A549 (cell line): Measurements from ENCODE around the gene RPL9. TPM values are rescaled to one million over a fixed set of nuclear protein-coding genes. Genes with fewer than 3 reads are reported as not detected.

Experiments used
- ATAC-seq, 2 experiments: fragments of 200-7000 bp in 1 of 2; fragments of >200 bp in 1 of 2; cut with Nextera tagmentation in 1 of 2; cut with Tn5 transposase in 1 of 2; 3 replicates each; pipeline versions ENCODE4 v1.8.0 to v1.9.1; 2018 to 2020; ENCODE audit warnings: mild to moderate bottlenecking in 1 of 2, moderate library complexity in 1 of 2
- CTCF ChIA-PET: fragments of 300-600 bp; sonication (Branson Sonifier 250); formaldehyde crosslinking; extraction: SDS; loops from one replicate; lab custom pipeline; 2021; ENCODE audit warnings: antibody characterized with exemption, inconsistent platforms; lab: Yijun Ruan, JAX
- POLR2A ChIA-PET: fragments of 350-600 bp; formaldehyde crosslinking; extraction: SDS; loops from one replicate; lab custom pipeline; 2021; ENCODE audit warnings: antibody characterized with exemption, inconsistent platforms; lab: Yijun Ruan, JAX
- DNase-seq, 2 experiments: peaks; one replicate each; pipeline versions ENCODE4 v3.0.0 to v3.0.0-alpha.2; 2011 to 2016; ENCODE audit warnings: low read depth in 1 of 2, low spot score in 1 of 2
- FAIRE-seq: peaks from 2 replicates; lab custom pipeline; 2011; peaks lifted over from hg19 to GRCh38; lab: Jason Lieb, UNC
- H3K27ac ChIP-seq, 2 experiments: fragments of >200 bp; sonication (Bioruptor Twin); formaldehyde crosslinking; 3 replicates each; pipeline ENCODE4 v1.5.1; 2016 to 2017
- H3K4me1 ChIP-seq: fragments of >200 bp; sonication (Bioruptor Twin); formaldehyde crosslinking; 3 replicates; pipeline ENCODE4 v1.6.1; 2016
- H3K4me2 ChIP-seq: fragments of >200 bp; sonication (Bioruptor Twin); formaldehyde crosslinking; 3 replicates; pipeline ENCODE4 v1.6.1; 2016
- H3K4me3 ChIP-seq: fragments of >200 bp; sonication (Bioruptor Twin); formaldehyde crosslinking; 3 replicates; pipeline ENCODE4 v1.5.1; 2016
- H3K9me3 ChIP-seq: fragments of >200 bp; sonication (Bioruptor Twin); formaldehyde crosslinking; 3 replicates; pipeline ENCODE4 v1.6.1; 2016
- BCL3 ChIP-seq: fragments of >200 bp; sonication (Bioruptor Twin); formaldehyde crosslinking; IDR thresholded peaks from 3 replicates; pipeline ENCODE4 v1.6.1; 2016
- CBX8 ChIP-seq: fragments of 200-600 bp; sonication (generic); IDR thresholded peaks from 2 replicates; pipeline ENCODE4 v1.6.1; 2016
- CTCF ChIP-seq: fragments of >200 bp; sonication (Bioruptor Twin); formaldehyde crosslinking; IDR thresholded peaks from 3 replicates; pipeline ENCODE4 v1.5.1; 2016
- EHMT2 ChIP-seq: fragments of 200-600 bp; sonication (generic); IDR thresholded peaks from 2 replicates; pipeline ENCODE4 v1.6.1; 2016; ENCODE audit warnings: antibody characterized with exemption, low read depth, mild to moderate bottlenecking, moderate library complexity
- FOXS1 ChIP-seq: fragments of 250-450 bp; sonication (Bioruptor Pico); IDR thresholded peaks from 2 replicates; pipeline ENCODE4 v1.5.0; 2020; ENCODE audit warnings: mild to moderate bottlenecking, moderate library complexity
- HDAC2 ChIP-seq: fragments of 200-600 bp; sonication (generic); IDR thresholded peaks from 2 replicates; pipeline ENCODE4 v1.6.1; 2016
- HES2 ChIP-seq: fragments of >200 bp; sonication (Bioruptor Twin); formaldehyde crosslinking; IDR thresholded peaks from 2 replicates; pipeline ENCODE4 v1.6.1; 2016
- HEYL ChIP-seq: fragments of 250-450 bp; sonication (Bioruptor Pico); IDR thresholded peaks from 2 replicates; pipeline ENCODE4 v1.8.0; 2021; ENCODE audit warnings: mild to moderate bottlenecking, moderate library complexity
- HOXB5 ChIP-seq: fragments of 250-450 bp; sonication (Bioruptor Pico); IDR thresholded peaks from 2 replicates; pipeline ENCODE4 v1.5.0; 2020; ENCODE audit warnings: mild to moderate bottlenecking, moderate library complexity
- JUN ChIP-seq, 2 experiments: fragments of >200 bp; sonication (Bioruptor Twin); formaldehyde crosslinking; IDR thresholded peaks; 2 replicates in 1 of 2; 3 replicates in 1 of 2; pipeline ENCODE4 v1.6.1; 2016 to 2017
- KDM5A ChIP-seq: fragments of 200-600 bp; sonication (generic); IDR thresholded peaks from 2 replicates; pipeline ENCODE4 v1.6.1; 2016; ENCODE audit warnings: antibody characterized with exemption, mild to moderate bottlenecking
- NR3C1 ChIP-seq: fragments of >200 bp; sonication (Bioruptor Twin); formaldehyde crosslinking; IDR thresholded peaks from 3 replicates; pipeline ENCODE4 v1.6.1; 2017
- PHF8 ChIP-seq: fragments of 200-600 bp; sonication (generic); IDR thresholded peaks from 2 replicates; pipeline ENCODE4 v1.6.1; 2016; ENCODE audit warnings: low read depth, mild to moderate bottlenecking, antibody characterized with exemption, moderate library complexity, borderline replicate concordance
- POLR2AphosphoS2 ChIP-seq: conservative IDR thresholded peaks from 2 replicates; pipeline ENCODE4 v1.6.1; 2012; ENCODE audit warnings: low read length, improper control_type of control experiment, inconsistent platforms
- RAD21 ChIP-seq, 2 experiments: fragments of >200 bp in 1 of 2; sonication (Bioruptor Twin) in 1 of 2; formaldehyde crosslinking in 1 of 2; IDR thresholded peaks in 1 of 2; conservative IDR thresholded peaks in 1 of 2; 2 replicates in 1 of 2; 3 replicates in 1 of 2; pipeline ENCODE4 v1.6.1; 2012 to 2018; ENCODE audit warnings: inconsistent platforms in 1 of 2
- RCOR1 ChIP-seq: fragments of 150-350 bp; IDR thresholded peaks from 2 replicates; pipeline ENCODE4 v1.6.1; 2014; ENCODE audit warnings: antibody characterized with exemption, low read length, low read depth
- RFX5 ChIP-seq: fragments of 450-650 bp; IDR thresholded peaks from 2 replicates; pipeline ENCODE4 v1.7.1; 2014; ENCODE audit warnings: antibody characterized with exemption, mild to moderate bottlenecking, moderate library complexity
- SMC3 ChIP-seq: fragments of >200 bp; sonication (Bioruptor Twin); formaldehyde crosslinking; IDR thresholded peaks from 3 replicates; pipeline ENCODE4 v1.6.1; 2018; ENCODE audit warnings: inconsistent platforms
- TFCP2L1 ChIP-seq: fragments of 250-450 bp; sonication (Bioruptor Pico); IDR thresholded peaks from 2 replicates; pipeline ENCODE4 v1.5.0; 2021; ENCODE audit warnings: mild to moderate bottlenecking
- TP53 ChIP-seq: fragments of 250-450 bp; sonication (Bioruptor Pico); IDR thresholded peaks from 2 replicates; pipeline ENCODE4 v1.5.0; 2021; ENCODE audit warnings: mild to moderate bottlenecking, moderate library complexity
- USF2 ChIP-seq: fragments of 450-650 bp; IDR thresholded peaks from 2 replicates; pipeline ENCODE4 v1.6.1; 2014; ENCODE audit warnings: antibody characterized with exemption
- WGBS: methylation state at CpG from one replicate; pipeline ENCODE4 v1.1.6; 2017; ENCODE audit errors: missing lambda C conversion rate; 5-methylcytosine and 5-hydroxymethylcytosine counted together
- polyA plus RNA-seq, 4 experiments: library from polyadenylated mRNA; depleted of rRNA in 3 of 4; stranded (reverse); fragments of >200 nt; fragmentation: RNase III in 1 of 4; extraction: RNeasy Plus Mini Kit Qiagen cat#74134 plus additional on column Dnase treatment in 1 of 4; gene quantifications; 2 replicates in 3 of 4; 3 replicates in 1 of 4; pipeline ENCODE4 v1.2.3, GENCODE V29; 2011 to 2017

RPL9 gene
- polyA plus RNA-seq, 2 of the 4 experiments (the other 2 are of a cell fraction) = 786 to 1,263 TPM

DNA sequence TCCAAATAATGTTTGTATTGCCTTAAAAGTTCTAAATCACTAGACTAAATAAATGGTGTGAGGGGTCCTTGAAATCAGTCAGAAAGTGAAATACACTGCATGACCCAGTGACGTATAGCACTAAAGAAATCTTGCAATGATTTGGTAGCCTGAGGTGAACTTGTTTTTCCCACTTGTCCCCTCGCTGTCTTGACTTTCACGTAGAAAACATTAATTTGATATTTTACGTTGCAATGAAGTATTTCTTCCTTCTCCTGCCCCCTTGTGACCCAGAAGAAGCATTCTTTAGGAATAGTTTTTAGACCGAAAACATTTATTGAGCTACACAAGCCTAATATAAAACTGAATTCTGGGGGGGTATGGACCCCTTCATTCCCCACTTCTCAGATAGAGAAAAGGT is 48.3 kb downstream of the RPL9 start:
- Histone ChIP-seq H3K4me3 (no peak overlapping the region), H3K4me1 (peaks cover 27% of the 10 kb centered on the region), H3K9me3 (no peaks in the 10 kb centered on the region), H3K4me2 (peak overlapping the region; percentile 42), H3K27ac (no peak overlapping the region)
- ATAC-seq (no peak; a peak in 2 of 6 replicates), DNase-seq (peak in 1 of 2 experiments; percentile 36), FAIRE-seq (no peak)
- ChIA-PET POLR2A (no interaction called here), CTCF (interaction anchor here (0.7 to 1.1 kb wide), 3 partner anchors 107 to 606 kb away, joined by 3 read pairs; partner anchors contain the start of gene TLR1)
- 33% methylated on average over 5 of the region's 5 CpGs for WGBS
- TF ChIP-seq CTCF (peak; percentile 28), SMC3 (peak; percentile 41; the same call in 1 of the 3 replicates), RAD21 (conservative IDR thresholded peaks at IDR 0.05 in 1 of 2, IDR thresholded peaks at IDR 0.05 in 1 of 2) (peak; percentile 37 to 53; a peak in 4 of 5 replicates), HOXB5 (CRISPR knock-in tag) (no peak)

DNA sequence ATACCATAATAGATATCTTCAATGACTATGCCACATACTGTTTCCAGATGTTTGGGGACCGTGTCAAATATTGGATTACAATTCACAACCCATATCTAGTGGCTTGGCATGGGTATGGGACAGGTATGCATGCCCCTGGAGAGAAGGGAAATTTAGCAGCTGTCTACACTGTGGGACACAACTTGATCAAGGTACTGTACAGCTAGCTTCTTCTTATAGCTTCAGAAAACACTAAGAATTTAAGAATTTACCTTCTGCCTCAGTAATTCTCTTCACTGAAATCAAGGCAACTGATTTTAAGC is 51.2 kb downstream of the RPL9 start:
- DNase-seq (no peak), FAIRE-seq (no peak)
- TF ChIP-seq FOXS1 (CRISPR knock-in tag) (no peak), TP53 (CRISPR knock-in tag) (no peak), JUN (IDR thresholded peaks at IDR 0.05) (no peak), HDAC2 (no peak), HEYL (no peak), RCOR1 (no peak), EHMT2 (no peak), PHF8 (no peak), POLR2AphosphoS2 (no peak), TFCP2L1 (CRISPR knock-in tag) (no peak), USF2 (no peak), HES2 (no peak), NR3C1 (no peak), KDM5A (no peak), HOXB5 (CRISPR knock-in tag) (no peak), RFX5 (no peak), CBX8 (no peak), BCL3 (no peak)
- TF ChIP-seq, all 56 proteins: peak for 0
- peak overlapping the region; percentile 91 for H3K4me2 ChIP-seq
- H3K4me1 ChIP-seq = peaks cover 13% of the 10 kb centered on the region; the same call in 2 of the 3 replicates
- H3K9me3 ChIP-seq = no peaks in the 10 kb centered on the region
- WGBS = 65% methylated on average over 1 of the region's 1 CpG
- H3K4me3 ChIP-seq = peak overlapping the region; percentile 36; the same call in 1 of the 3 replicates
- no peak overlapping the region for H3K27ac ChIP-seq
- ChIA-PET POLR2A (interaction anchor here (0.9 kb wide), 1 partner anchor 42 kb away, joined by 3 read pairs; no protein-coding TSS in a partner anchor), CTCF (no interaction called here)
- peak in 1 of 2 experiments; percentile 64; a peak in 3 of 6 replicates for ATAC-seq
